Calu3 (cell line): ENCODE results near the gene CPM. TPM values are rescaled to one million over a fixed set of nuclear protein-coding genes. Genes with fewer than 3 reads are reported as not detected.

ENCODE experiments used
- BruUV-seq: library from RNA; stranded (reverse); fragments of 400-500 nt; replicated peaks from 2 replicates; lab custom pipeline; 2021; lab: Mats Ljungman, UMichigan
- CTCF ChIA-PET: fragments of 300-600 bp; sonication (Branson Sonifier 250); formaldehyde crosslinking; loops from one replicate; lab custom pipeline; 2022; ENCODE audit warnings: antibody characterized with exemption; lab: Charles Lee
- DNase-seq: peaks from one replicate; pipeline ENCODE4 v3.0.0; 2022
- H3K27ac Mint-ChIP-seq: one replicate; pipeline ENCODE4 v1.8.0; 2022; ENCODE audit warnings: mixed read lengths; ENCODE audit not compliant: unreplicated experiment
- H3K27me3 Mint-ChIP-seq: one replicate; pipeline ENCODE4 v1.8.0; 2022; ENCODE audit warnings: mixed read lengths; ENCODE audit not compliant: unreplicated experiment
- H3K36me3 Mint-ChIP-seq: one replicate; pipeline ENCODE4 v1.8.0; 2022; ENCODE audit warnings: mild to moderate bottlenecking, moderate library complexity, mixed read lengths; ENCODE audit not compliant: insufficient read depth, unreplicated experiment
- H3K4me1 Mint-ChIP-seq: one replicate; pipeline ENCODE4 v1.8.0; 2022; ENCODE audit warnings: mild to moderate bottlenecking, low read depth, mixed read lengths; ENCODE audit not compliant: unreplicated experiment
- H3K4me3 Mint-ChIP-seq: one replicate; pipeline ENCODE4 v1.8.0; 2022; ENCODE audit warnings: mild to moderate bottlenecking, low read depth, moderate library complexity, mixed read lengths; ENCODE audit not compliant: unreplicated experiment
- H3K9me3 Mint-ChIP-seq: one replicate; pipeline ENCODE4 v1.8.0; 2022; ENCODE audit warnings: low read depth, mixed read lengths; ENCODE audit not compliant: unreplicated experiment
- intact Hi-C: fragments of 100-400 bp; cut with micrococcal nuclease; formaldehyde crosslinking; loops from one replicate; pipeline ENCODE4 v1.10.0; 2022; ENCODE audit not compliant: unreplicated experiment
- total RNA-seq: library from RNA; stranded (reverse); gene quantifications from 2 replicates; pipeline ENCODE4 v1.2.3, GENCODE V29; 2022
- TF ChIP-seq, protein P1 (sequence below): fragments of 200-600 bp; IDR thresholded peaks from one replicate; pipeline ENCODE4 v1.8.0; 2022; ENCODE audit warnings: antibody characterized with exemption; ENCODE audit not compliant: unreplicated experiment

CPM gene
- total RNA-seq, 1 experiment from 2014 or later, result 11.9 TPM

DNA sequence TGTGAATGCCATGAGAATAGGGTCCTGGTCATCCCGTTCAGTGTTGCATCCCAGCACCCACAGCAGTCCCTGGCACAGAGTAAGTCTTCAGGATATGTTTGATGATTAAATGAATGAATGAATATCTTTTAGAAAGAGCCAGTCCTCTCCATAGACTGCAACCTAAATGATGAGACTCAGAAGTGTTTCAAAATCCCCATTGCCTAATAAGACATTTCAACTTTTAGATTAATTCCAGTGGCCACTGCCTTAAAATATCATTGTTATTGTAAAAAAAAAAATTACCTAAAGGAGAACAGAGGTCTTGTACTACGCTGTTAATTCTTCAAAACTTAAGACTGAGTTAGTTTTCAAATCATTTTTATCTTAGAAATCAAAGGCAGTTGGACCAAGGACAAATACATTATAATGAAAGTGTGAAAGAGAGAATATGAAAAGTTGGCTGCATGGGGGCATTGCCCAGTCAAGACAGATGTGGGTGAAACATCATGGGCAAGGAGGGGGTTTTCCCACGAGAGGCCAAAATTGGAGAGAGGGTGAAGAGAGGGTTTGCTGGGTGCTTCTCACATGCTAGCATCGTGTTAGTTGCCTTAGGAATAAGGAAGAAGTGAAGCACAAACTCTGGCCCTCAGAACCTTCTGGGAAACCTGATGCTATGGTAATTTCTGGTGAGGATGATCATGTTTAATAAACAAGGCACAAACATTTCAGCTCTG is 26.3 kb upstream of the CPM start:
- peaks cover 23% of the 10 kb centered on the region for H3K4me1 Mint-ChIP-seq
- BruUV-seq, result no TSS peak
- no peak overlapping the region for H3K27ac Mint-ChIP-seq
- H3K9me3 Mint-ChIP-seq, result no peaks in the 10 kb centered on the region
- H3K27me3 Mint-ChIP-seq, result no peaks in the 10 kb centered on the region
- no peak overlapping the region for H3K4me3 Mint-ChIP-seq
- CTCF ChIA-PET, result no interaction called here
- H3K36me3 Mint-ChIP-seq, result peaks cover 7% of the 10 kb centered on the region
- DNase-seq, result no peak
- intact Hi-C loops, result no loop called here
- TF ChIP-seq, protein P1, sequence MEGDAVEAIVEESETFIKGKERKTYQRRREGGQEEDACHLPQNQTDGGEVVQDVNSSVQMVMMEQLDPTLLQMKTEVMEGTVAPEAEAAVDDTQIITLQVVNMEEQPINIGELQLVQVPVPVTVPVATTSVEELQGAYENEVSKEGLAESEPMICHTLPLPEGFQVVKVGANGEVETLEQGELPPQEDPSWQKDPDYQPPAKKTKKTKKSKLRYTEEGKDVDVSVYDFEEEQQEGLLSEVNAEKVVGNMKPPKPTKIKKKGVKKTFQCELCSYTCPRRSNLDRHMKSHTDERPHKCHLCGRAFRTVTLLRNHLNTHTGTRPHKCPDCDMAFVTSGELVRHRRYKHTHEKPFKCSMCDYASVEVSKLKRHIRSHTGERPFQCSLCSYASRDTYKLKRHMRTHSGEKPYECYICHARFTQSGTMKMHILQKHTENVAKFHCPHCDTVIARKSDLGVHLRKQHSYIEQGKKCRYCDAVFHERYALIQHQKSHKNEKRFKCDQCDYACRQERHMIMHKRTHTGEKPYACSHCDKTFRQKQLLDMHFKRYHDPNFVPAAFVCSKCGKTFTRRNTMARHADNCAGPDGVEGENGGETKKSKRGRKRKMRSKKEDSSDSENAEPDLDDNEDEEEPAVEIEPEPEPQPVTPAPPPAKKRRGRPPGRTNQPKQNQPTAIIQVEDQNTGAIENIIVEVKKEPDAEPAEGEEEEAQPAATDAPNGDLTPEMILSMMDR, result no peak

DNA sequence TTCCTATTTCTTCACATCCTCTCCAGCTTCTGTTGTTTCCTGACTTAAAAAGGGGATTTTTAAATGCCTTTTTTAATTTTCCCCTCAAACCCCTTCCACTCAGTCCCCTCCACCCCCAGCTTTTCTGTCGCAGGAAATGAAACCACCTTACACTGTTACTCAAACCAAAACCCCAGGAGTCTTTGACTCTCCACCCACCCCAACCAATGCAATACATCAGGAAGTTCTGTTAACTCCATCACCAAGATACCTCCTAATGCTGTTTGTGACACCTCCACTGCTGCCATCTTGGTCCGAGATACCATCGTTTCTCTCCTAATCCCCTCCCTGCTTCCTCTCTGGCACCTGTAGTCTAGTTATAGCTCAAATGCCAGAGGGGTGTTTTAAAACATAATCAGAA is 25.4 kb upstream of the CPM start:
- intact Hi-C loops, result no loop called here
- no TSS peak for BruUV-seq
- CTCF ChIA-PET, result no interaction called here

DNA sequence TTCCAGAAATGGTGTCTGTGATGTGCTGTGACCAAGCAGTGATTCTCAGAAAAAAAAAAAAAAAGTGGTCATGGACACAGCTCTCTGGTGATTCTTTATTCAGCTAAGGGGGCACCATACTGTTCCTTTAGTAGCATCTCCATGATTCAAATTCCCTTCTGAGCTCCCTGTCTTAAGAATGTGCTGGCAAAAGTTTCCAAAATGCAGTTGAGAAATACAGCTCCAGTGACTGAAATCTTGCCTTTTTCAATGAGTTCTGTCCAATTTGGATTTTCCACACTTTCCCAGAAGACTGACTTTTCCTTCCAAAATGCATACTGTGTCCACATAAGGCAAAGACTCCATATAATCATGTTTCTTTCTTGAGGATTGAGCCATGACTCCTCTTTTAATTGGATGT is 24.3 kb upstream of the CPM start:
- Mint-ChIP-seq H3K9me3 (no peaks in the 10 kb centered on the region), H3K27me3 (no peaks in the 10 kb centered on the region), H3K4me1 (peaks cover 3% of the 10 kb centered on the region), H3K27ac (no peak overlapping the region), H3K4me3 (no peak overlapping the region), H3K36me3 (peaks cover under 1% of the 10 kb centered on the region)
- CTCF ChIA-PET, result no interaction called here
- TF ChIP-seq, protein P1, result no peak
- DNase-seq, result no peak
- intact Hi-C loops, result no loop called here
- BruUV-seq, result no TSS peak

More for the DNA sequence above, 25.4 kb upstream of the CPM start:
- no peaks in the 10 kb centered on the region for H3K27me3 Mint-ChIP-seq
- H3K9me3 Mint-ChIP-seq, result no peaks in the 10 kb centered on the region
- H3K4me1 Mint-ChIP-seq, result peaks cover 14% of the 10 kb centered on the region
- peaks cover 7% of the 10 kb centered on the region for H3K36me3 Mint-ChIP-seq
- DNase-seq, result no peak
- H3K27ac Mint-ChIP-seq, result no peak overlapping the region
- H3K4me3 Mint-ChIP-seq, result no peak overlapping the region
- TF ChIP-seq, protein P1, result no peak

- Mint-ChIP-seq H3K4me1 (no peaks in the 10 kb centered on the region), H3K9me3 (no peaks in the 10 kb centered on the region), H3K4me3 (no peak overlapping the region), H3K27me3 (no peaks in the 10 kb centered on the region), H3K36me3 (no peaks in the 10 kb centered on the region), H3K27ac (no peak overlapping the region)
- DNase-seq, result no peak
- BruUV-seq, result no TSS peak
- intact Hi-C loops, result no loop called here
- CTCF ChIA-PET, result interaction anchor here (0.6 kb wide), 1 partner anchor 94 kb away, joined by 3 read pairs; no protein-coding TSS in a partner anchor
- TF ChIP-seq, protein P1, result no peak
Measured at GRCh38 chr12:68956466-68956865, 23.5 kb upstream of the CPM start.
